NCI-H345 treated with DMSO at 0.1 percent for 48 hours (cell line): ENCODE data around the gene NUP50.

Experiments
- DNase-seq: peaks from one replicate; lab custom pipeline; 2025; ENCODE audit not compliant: unreplicated experiment; lab: John Stamatoyannopoulos, UW

NUP50 gene

GRCh38 chr22:45227645-45228400, 64.1 kb downstream of the NUP50 start:
- DNase-seq = no peak

- DNase-seq = no peak
These were observed 64.7 kb downstream of the NUP50 start for GRCh38 chr22:45228401-45228754.

GRCh38 chr22:45229181-45229580, 65.5 kb downstream of the NUP50 start:
- DNase-seq = no peak

- DNase-seq = no peak
These were observed 66.4 kb downstream of the NUP50 start for GRCh38 chr22:45230026-45230721.

- no peak for DNase-seq
These were observed 67.6 kb downstream of the NUP50 start for GRCh38 chr22:45231293-45231692.

- no peak for DNase-seq
These were observed 69.7 kb downstream of the NUP50 start for GRCh38 chr22:45233386-45233785.

GRCh38 chr22:45233827-45234226, 70.1 kb downstream of the NUP50 start:
- DNase-seq = no peak

GRCh38 chr22:45235101-45235777, 71.5 kb downstream of the NUP50 start:
- peak; percentile 84 for DNase-seq

GRCh38 chr22:45235851-45236342, 72.2 kb downstream of the NUP50 start:
- DNase-seq = peak; percentile 62

- no peak for DNase-seq
These were observed 73.6 kb downstream of the NUP50 start for GRCh38 chr22:45237065-45237990.
